ENCODE data around the gene USP40.

The USP40 gene

GRCh38 chr2:233476651-233477547, 89.7 kb downstream of the USP40 start:
- Histone ChIP-seq H3K9me3 (ENCODE audit: control insufficient read depth, insufficient read depth, low read depth, low read length) (no peaks in the 10 kb centered on the region), H3K4me1 (ENCODE audit: control insufficient read depth, insufficient read depth, low read length) (no peaks in the 10 kb centered on the region), H3K27ac (ENCODE audit: extremely low read depth, low read depth, low read length) (no peak overlapping the region), H3K36me3 (ENCODE audit: control insufficient read depth in 2 of 2, insufficient read depth in 1 of 2, low read length in 2 of 2) (peaks cover 0 to 58% of the 10 kb centered on the region in 2 experiments; a peak in 1 of 3 replicates), H3K4me3 (ENCODE audit: low read depth, low read length) (no peak overlapping the region)
- TF ChIP-seq MZF1 (tag by site-specific recombination; IDR thresholded peaks at IDR 0.05; ENCODE audit: borderline replicate concordance) (no peak), YY2 (tag by site-specific recombination; IDR thresholded peaks at IDR 0.05) (no peak), AEBP2 (tag by site-specific recombination; IDR thresholded peaks at IDR 0.05; ENCODE audit: borderline replicate concordance) (no peak), ZNF398 (tag by site-specific recombination; IDR thresholded peaks at IDR 0.05) (no peak), ELK4 (IDR thresholded peaks at IDR 0.05; ENCODE audit: borderline replicate concordance, low read depth, low read length) (no peak), BCL6B (tag by site-specific recombination; IDR thresholded peaks at IDR 0.05) (no peak), ZNF223 (tag by site-specific recombination; IDR thresholded peaks at IDR 0.05) (no peak), ZNF664 (tag by site-specific recombination; IDR thresholded peaks at IDR 0.05) (no peak), ZBTB8A (tag by site-specific recombination; IDR thresholded peaks at IDR 0.05) (no peak), ZNF140 (tag by site-specific recombination; IDR thresholded peaks at IDR 0.05) (no peak), ZNF26 (tag by site-specific recombination; IDR thresholded peaks at IDR 0.05) (no peak), ZNF16 (tag by site-specific recombination; IDR thresholded peaks at IDR 0.05; ENCODE audit: low read depth) (no peak), ZNF473 (tag by site-specific recombination; IDR thresholded peaks at IDR 0.05) (no peak)
- ChIA-PET POLR2A (no interaction called here), CTCF (no interaction called here)

- POLR2A ChIA-PET, result no interaction called here
- Histone ChIP-seq H3K36me3 (ENCODE audit: control insufficient read depth in 2 of 2, insufficient read depth in 1 of 2, low read length in 2 of 2) (peaks cover 0 to 56% of the 10 kb centered on the region in 2 experiments; a peak in 1 of 3 replicates), H3K9me3 (ENCODE audit: control insufficient read depth, insufficient read depth, low read depth, low read length) (no peaks in the 10 kb centered on the region), H3K4me3 (ENCODE audit: low read depth, low read length) (no peak overlapping the region), H3K4me1 (ENCODE audit: control insufficient read depth, insufficient read depth, low read length) (no peaks in the 10 kb centered on the region), H3K27ac (ENCODE audit: extremely low read depth, low read depth, low read length) (no peak overlapping the region)
- CTCF ChIA-PET, result interaction anchor here (0.6 kb wide), 1 partner anchor 1031 kb away, joined by 3 read pairs; no protein-coding TSS in a partner anchor
- no peak for TF ChIP-seq ZNF571 (tag by site-specific recombination; IDR thresholded peaks at IDR 0.05)
- TF ChIP-seq BCL11A (tag by site-specific recombination; IDR thresholded peaks at IDR 0.05; ENCODE audit: low read depth), result no peak
- no peak for TF ChIP-seq ZNF214 (tag by site-specific recombination; IDR thresholded peaks at IDR 0.05; ENCODE audit: borderline replicate concordance)
- TF ChIP-seq ZNF37A (tag by site-specific recombination; IDR thresholded peaks at IDR 0.05), result no peak
- no peak for TF ChIP-seq ZNF48 (tag by site-specific recombination; IDR thresholded peaks at IDR 0.05)
- no peak for TF ChIP-seq ZNF138 (tag by site-specific recombination; IDR thresholded peaks at IDR 0.05; ENCODE audit: borderline replicate concordance)
- TF ChIP-seq ZNF514 (tag by site-specific recombination; IDR thresholded peaks at IDR 0.05), result no peak
- TF ChIP-seq SP7 (tag by site-specific recombination; IDR thresholded peaks at IDR 0.05), result no peak
Observed at GRCh38 chr2:233476063-233476410, 90.5 kb downstream of the USP40 start.

All from HEK293 (cell line).